ENCODE data around the gene FZD1.

- TF ChIP-seq TCF12 (IDR thresholded peaks at IDR 0.05; ENCODE audit: low read depth): no peak
- TF ChIP-seq EP300 (IDR thresholded peaks at IDR 0.05; ENCODE audit: borderline replicate concordance): no peak
- no peak for TF ChIP-seq TAF1 (IDR thresholded peaks at IDR 0.05; ENCODE audit: low read depth)
- no peak for TF ChIP-seq TEAD4 (IDR thresholded peaks at IDR 0.05)
- no peak for TF ChIP-seq RAD21 (IDR thresholded peaks at IDR 0.05; ENCODE audit: low read depth)
- no peak for TF ChIP-seq FOXM1 (IDR thresholded peaks at IDR 0.05; ENCODE audit: borderline replicate concordance, low read depth)
- TF ChIP-seq USF1 (IDR thresholded peaks at IDR 0.05): no peak
- no peak for TF ChIP-seq YY1 (IDR thresholded peaks at IDR 0.05; ENCODE audit: low read depth)
- no peak for TF ChIP-seq ZBTB7A (IDR thresholded peaks at IDR 0.05; ENCODE audit: low read depth)
- TF ChIP-seq CEBPB (IDR thresholded peaks at IDR 0.05): no peak
- no peak for TF ChIP-seq MAX (IDR thresholded peaks at IDR 0.05)
- TF ChIP-seq REST (IDR thresholded peaks at IDR 0.05; ENCODE audit: low read depth): no peak
- TF ChIP-seq EGR1 (IDR thresholded peaks at IDR 0.05): no peak
- no peak for TF ChIP-seq NFIC (IDR thresholded peaks at IDR 0.05)
Observed at GRCh38 chr7:91293136-91293535, 28.9 kb downstream of the FZD1 start.
